Measurements from ENCODE around the gene CHD3. TPM values are rescaled to one million over a fixed set of nuclear protein-coding genes. Genes with fewer than 3 reads are reported as not detected.

Gene CHD3
- total and polyA plus RNA-seq, 2 of the 13 experiments (the other 11 are each of a cell fraction or from before 2014, with no cell fraction given): 2.7 to 3.7 TPM

DNA sequence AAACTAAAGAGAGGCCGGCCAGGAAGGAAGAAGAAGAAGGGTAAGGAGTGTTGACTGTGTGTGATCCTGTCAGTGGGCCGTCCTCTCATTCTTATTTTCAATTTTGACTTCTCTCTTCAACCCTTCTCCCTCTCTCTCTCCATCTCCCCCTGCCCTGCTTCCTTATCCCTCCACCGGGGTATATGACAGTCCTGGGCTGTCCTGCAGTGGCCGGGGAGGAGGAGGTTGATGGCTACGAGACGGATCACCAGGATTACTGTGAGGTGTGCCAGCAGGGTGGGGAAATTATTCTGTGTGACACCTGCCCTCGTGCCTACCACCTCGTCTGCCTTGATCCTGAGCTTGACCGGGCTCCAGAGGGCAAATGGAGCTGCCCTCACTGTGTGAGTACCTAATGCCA is 5.6 kb downstream of the CHD3 start:
- Histone ChIP-seq H3K36me3 (replicated peaks in 1 of 2; ENCODE audit: control insufficient read depth in 1 of 2, insufficient read depth in 2 of 2, low read length in 2 of 2) (peaks cover 0 to 2% of the 10 kb centered on the region in 2 experiments; a peak in 1 of 5 replicates), H3K27ac (ENCODE audit: extremely low read length, insufficient read depth, low read length) (no peak overlapping the region), H3K4me1 (ENCODE audit: insufficient read depth, low read length) (peaks cover 22% of the 10 kb centered on the region), H4K20me1 (ENCODE audit: insufficient read depth, low read length) (no peaks in the 10 kb centered on the region), H3K9me3 (ENCODE audit: low read length) (no peaks in the 10 kb centered on the region), H3K27me3 (ENCODE audit: control insufficient read depth in 1 of 2, insufficient read depth in 2 of 2, low read length in 2 of 2) (no peaks in the 10 kb centered on the region), H3K79me2 (ENCODE audit: insufficient read depth, low read length) (no peaks in the 10 kb centered on the region), H3K4me3 (replicated peaks in 1 of 3; ENCODE audit: insufficient read depth in 1 of 3, low read depth in 2 of 3, low read length in 3 of 3) (no peak overlapping the region), H2AFZ (ENCODE audit: low read length) (no peak overlapping the region), H3K4me2 (ENCODE audit: low read depth, low read length) (no peak overlapping the region), H3K9ac (ENCODE audit: insufficient read depth, low read depth, low read length) (no peak overlapping the region)
- CTCF ChIA-PET (ENCODE audit: low intra/inter-chr PET ratio, low total read pairs): no interaction called here
- in situ Hi-C loops (cut with HindIII; ENCODE audit: extremely low pct_ligation_motif_present, low pct_unique_long_range_greater_than_20kb): no loop called here
- WGBS (ENCODE audit: low lambda C conversion rate): 81% methylated on average over 8 of the region's 9 CpGs
- FAIRE-seq: no peak
- BruUV-seq (replicated peaks): no TSS peak
- POLR2A ChIA-PET: no interaction called here
- ATAC-seq: no peak
- TF ChIP-seq MLLT10 (CRISPR knock-in tag; IDR thresholded peaks at IDR 0.05) (no peak), RORA (CRISPR knock-in tag; IDR thresholded peaks at IDR 0.05) (no peak), MED13 (CRISPR knock-in tag; IDR thresholded peaks at IDR 0.05) (no peak), SP140L (CRISPR knock-in tag; IDR thresholded peaks at IDR 0.05; ENCODE audit: borderline replicate concordance) (no peak), MAF1 (CRISPR knock-in tag; IDR thresholded peaks at IDR 0.05; ENCODE audit: borderline replicate concordance) (no peak), SRY (CRISPR knock-in tag; IDR thresholded peaks at IDR 0.05) (no peak), POLR2AphosphoS2 (IDR thresholded peaks at IDR 0.05; ENCODE audit: low read depth, low read length) (no peak), ZNF598 (CRISPR knock-in tag; IDR thresholded peaks at IDR 0.05; ENCODE audit: borderline replicate concordance) (no peak), GTF2F1 (IDR thresholded peaks at IDR 0.05; ENCODE audit: low read length) (no peak), XRCC5 (optimal IDR thresholded peaks at IDR 0.05; ENCODE audit: low read length) (no peak), ZNF550 (CRISPR knock-in tag; IDR thresholded peaks at IDR 0.05; ENCODE audit: borderline replicate concordance) (no peak), PAX8 (CRISPR knock-in tag; IDR thresholded peaks at IDR 0.05; ENCODE audit: borderline replicate concordance) (no peak), MEF2D (CRISPR knock-in tag; IDR thresholded peaks at IDR 0.05) (no peak), ZNF451 (CRISPR knock-in tag; IDR thresholded peaks at IDR 0.05) (no peak), ZNF292 (CRISPR knock-in tag; IDR thresholded peaks at IDR 0.05; ENCODE audit: borderline replicate concordance, low read depth) (no peak)
- TF ChIP-seq, protein P1, sequence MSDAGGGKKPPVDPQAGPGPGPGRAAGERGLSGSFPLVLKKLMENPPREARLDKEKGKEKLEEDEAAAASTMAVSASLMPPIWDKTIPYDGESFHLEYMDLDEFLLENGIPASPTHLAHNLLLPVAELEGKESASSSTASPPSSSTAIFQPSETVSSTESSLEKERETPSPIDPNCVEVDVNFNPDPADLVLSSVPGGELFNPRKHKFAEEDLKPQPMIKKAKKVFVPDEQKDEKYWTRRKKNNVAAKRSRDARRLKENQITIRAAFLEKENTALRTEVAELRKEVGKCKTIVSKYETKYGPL (CRISPR knock-in tag; IDR thresholded peaks at IDR 0.05): no peak
- TF ChIP-seq, protein P2, sequence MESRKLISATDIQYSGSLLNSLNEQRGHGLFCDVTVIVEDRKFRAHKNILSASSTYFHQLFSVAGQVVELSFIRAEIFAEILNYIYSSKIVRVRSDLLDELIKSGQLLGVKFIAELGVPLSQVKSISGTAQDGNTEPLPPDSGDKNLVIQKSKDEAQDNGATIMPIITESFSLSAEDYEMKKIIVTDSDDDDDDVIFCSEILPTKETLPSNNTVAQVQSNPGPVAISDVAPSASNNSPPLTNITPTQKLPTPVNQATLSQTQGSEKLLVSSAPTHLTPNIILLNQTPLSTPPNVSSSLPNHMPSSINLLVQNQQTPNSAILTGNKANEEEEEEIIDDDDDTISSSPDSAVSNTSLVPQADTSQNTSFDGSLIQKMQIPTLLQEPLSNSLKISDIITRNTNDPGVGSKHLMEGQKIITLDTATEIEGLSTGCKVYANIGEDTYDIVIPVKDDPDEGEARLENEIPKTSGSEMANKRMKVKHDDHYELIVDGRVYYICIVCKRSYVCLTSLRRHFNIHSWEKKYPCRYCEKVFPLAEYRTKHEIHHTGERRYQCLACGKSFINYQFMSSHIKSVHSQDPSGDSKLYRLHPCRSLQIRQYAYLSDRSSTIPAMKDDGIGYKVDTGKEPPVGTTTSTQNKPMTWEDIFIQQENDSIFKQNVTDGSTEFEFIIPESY (CRISPR knock-in tag; IDR thresholded peaks at IDR 0.05): no peak
- TF ChIP-seq, protein P3, sequence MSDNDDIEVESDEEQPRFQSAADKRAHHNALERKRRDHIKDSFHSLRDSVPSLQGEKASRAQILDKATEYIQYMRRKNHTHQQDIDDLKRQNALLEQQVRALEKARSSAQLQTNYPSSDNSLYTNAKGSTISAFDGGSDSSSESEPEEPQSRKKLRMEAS (IDR thresholded peaks at IDR 0.05): no peak
- TF ChIP-seq, protein P4, sequence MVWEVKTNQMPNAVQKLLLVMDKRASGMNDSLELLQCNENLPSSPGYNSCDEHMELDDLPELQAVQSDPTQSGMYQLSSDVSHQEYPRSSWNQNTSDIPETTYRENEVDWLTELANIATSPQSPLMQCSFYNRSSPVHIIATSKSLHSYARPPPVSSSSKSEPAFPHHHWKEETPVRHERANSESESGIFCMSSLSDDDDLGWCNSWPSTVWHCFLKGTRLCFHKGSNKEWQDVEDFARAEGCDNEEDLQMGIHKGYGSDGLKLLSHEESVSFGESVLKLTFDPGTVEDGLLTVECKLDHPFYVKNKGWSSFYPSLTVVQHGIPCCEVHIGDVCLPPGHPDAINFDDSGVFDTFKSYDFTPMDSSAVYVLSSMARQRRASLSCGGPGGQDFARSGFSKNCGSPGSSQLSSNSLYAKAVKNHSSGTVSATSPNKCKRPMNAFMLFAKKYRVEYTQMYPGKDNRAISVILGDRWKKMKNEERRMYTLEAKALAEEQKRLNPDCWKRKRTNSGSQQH (CRISPR knock-in tag; IDR thresholded peaks at IDR 0.05; ENCODE audit: low read depth): no peak
- intact Hi-C loops (cut with micrococcal nuclease; ENCODE audit: unreplicated experiment): no loop called here
- no peak for DNase-seq (ENCODE audit: low spot score)
